IMR-90 (cell line): ENCODE measurements around the gene LUZP2. TPM values are rescaled to one million over a fixed set of nuclear protein-coding genes. Genes with fewer than 3 reads are reported as not detected.

Experiments
- ATAC-seq: fragments of 200-7000 bp; cut with Tn5 transposase; 2 replicates; pipeline ENCODE4 v1.9.1; 2020; ENCODE audit warnings: low read depth, mild to moderate bottlenecking, moderate library complexity
- BruUV-seq: library from RNA; stranded (reverse); fragments of 400-500 nt; replicated peaks from 2 replicates; lab custom pipeline; 2021; lab: Mats Ljungman, UMichigan
- CTCF ChIA-PET: fragments of 300-600 bp; formaldehyde crosslinking; extraction: SDS; loops from one replicate; lab custom pipeline; 2021; ENCODE audit warnings: antibody characterized with exemption; lab: Yijun Ruan, JAX
- POLR2A ChIA-PET: fragments of 300-600 bp; sonication (Branson Sonifier 250); formaldehyde crosslinking; loops from one replicate; lab custom pipeline; 2022; ENCODE audit warnings: antibody characterized with exemption; ENCODE audit not compliant: unreplicated experiment; lab: Charles Lee
- DNase-seq: peaks from one replicate; pipeline ENCODE4 v3.0.0; 2013
- H2AFZ ChIP-seq: replicated peaks from 2 replicates; pipeline ENCODE3; 2013; ENCODE audit warnings: low read length, mild to moderate bottlenecking; ENCODE audit not compliant: poor library complexity
- H2AK5ac ChIP-seq: 2 replicates; pipeline ENCODE4 v1.6.1; 2013; ENCODE audit warnings: low read depth, low read length, inconsistent platforms
- H2AK9ac ChIP-seq: replicated peaks from 2 replicates; pipeline ENCODE3; 2013; ENCODE audit warnings: mild to moderate bottlenecking, low read depth, low read length, moderate library complexity; ENCODE audit not compliant: poor library complexity
- H2BK120ac ChIP-seq: 2 replicates; pipeline ENCODE4 v1.6.1; 2013; ENCODE audit warnings: low read depth, low read length, inconsistent platforms
- H2BK15ac ChIP-seq: 3 replicates; pipeline ENCODE4 v1.6.1; 2013; ENCODE audit warnings: low read depth, low read length, inconsistent platforms
- H2BK20ac ChIP-seq: 2 replicates; pipeline ENCODE4 v1.6.1; 2013; ENCODE audit warnings: low read depth, mild to moderate bottlenecking, inconsistent platforms, low read length, moderate library complexity
- H2BK5ac ChIP-seq: 2 replicates; pipeline ENCODE4 v1.6.1; 2013; ENCODE audit warnings: mild to moderate bottlenecking, low read depth, low read length, inconsistent platforms; ENCODE audit not compliant: poor library complexity, severe bottlenecking
- H3K14ac ChIP-seq: replicated peaks from 2 replicates; pipeline ENCODE4 v1.6.1; 2013; ENCODE audit warnings: low read depth, low read length, inconsistent platforms
- H3K18ac ChIP-seq: 2 replicates; pipeline ENCODE4 v1.6.1; 2013; ENCODE audit warnings: low read depth, low read length, control low read depth
- H3K23ac ChIP-seq: 2 replicates; pipeline ENCODE4 v1.6.1; 2013; ENCODE audit warnings: low read depth, low read length, inconsistent platforms
- H3K27ac ChIP-seq: 2 replicates; pipeline ENCODE4 v1.5.1; 2013; ENCODE audit warnings: mild to moderate bottlenecking, control low read depth, low read length; ENCODE audit not compliant: insufficient read depth
- H3K27me3 ChIP-seq: 2 replicates; pipeline ENCODE4 v1.6.1; 2013; ENCODE audit warnings: low read length; ENCODE audit not compliant: control insufficient read depth, insufficient read depth
- H3K36me3 ChIP-seq: 2 replicates; pipeline ENCODE4 v1.6.1; 2013; ENCODE audit warnings: low read length, mixed read lengths; ENCODE audit not compliant: control insufficient read depth, insufficient read depth
- H3K4ac ChIP-seq: 2 replicates; pipeline ENCODE4 v1.6.1; 2013; ENCODE audit warnings: low read depth, low read length, inconsistent platforms
- H3K4me1 ChIP-seq: 2 replicates; pipeline ENCODE4 v1.6.1; 2013; ENCODE audit warnings: low read length, mixed read lengths; ENCODE audit not compliant: control insufficient read depth, insufficient read depth
- H3K4me2 ChIP-seq: 2 replicates; pipeline ENCODE4 v1.6.1; 2013; ENCODE audit warnings: low read depth, mild to moderate bottlenecking, control low read depth, low read length, moderate library complexity
- H3K4me3 ChIP-seq: 2 replicates; pipeline ENCODE4 v1.5.1; 2013; ENCODE audit warnings: low read depth, mild to moderate bottlenecking, control low read depth, low read length, moderate library complexity; ENCODE audit not compliant: insufficient read depth
- H3K56ac ChIP-seq: 2 replicates; pipeline ENCODE4 v1.6.1; 2013; ENCODE audit warnings: low read length, inconsistent platforms; ENCODE audit not compliant: insufficient read depth; ENCODE audit errors: extremely low read depth
- H3K79me1 ChIP-seq, 2 experiments: 2 replicates each; pipeline ENCODE4 v1.6.1; 2013; ENCODE audit warnings: low read length in 2 of 2, inconsistent platforms in 1 of 2, low read depth in 1 of 2
- H3K9ac ChIP-seq: 2 replicates; pipeline ENCODE4 v1.6.1; 2013; ENCODE audit warnings: low read depth, low read length, control low read depth
- H3K9me1 ChIP-seq: 2 replicates; pipeline ENCODE4 v1.6.1; 2013; ENCODE audit warnings: low read length, inconsistent platforms; ENCODE audit not compliant: insufficient read depth
- H3K9me3 ChIP-seq: 2 replicates; pipeline ENCODE4 v1.6.1; 2013; ENCODE audit warnings: low read length; ENCODE audit not compliant: control insufficient read depth, insufficient read depth
- H4K20me1 ChIP-seq: 2 replicates; pipeline ENCODE4 v1.6.1; 2013; ENCODE audit warnings: low read length, inconsistent platforms; ENCODE audit not compliant: insufficient read depth
- H4K5ac ChIP-seq: 2 replicates; pipeline ENCODE4 v1.6.1; 2013; ENCODE audit warnings: mild to moderate bottlenecking, low read depth, low read length, control low read depth
- H4K8ac ChIP-seq, 2 experiments: 2 replicates each; pipeline ENCODE4 v1.6.1; 2013; ENCODE audit warnings: low read depth in 2 of 2, low read length in 2 of 2, control low read depth in 1 of 2, inconsistent platforms in 1 of 2
- H4K91ac ChIP-seq: 2 replicates; pipeline ENCODE4 v1.6.1; 2013; ENCODE audit warnings: low read depth, low read length, inconsistent platforms; ENCODE audit not compliant: insufficient read depth
- BHLHE40 ChIP-seq: fragments of 150-350 bp; IDR thresholded peaks from 2 replicates; pipeline ENCODE4 v1.6.1; 2016; ENCODE audit warnings: mild to moderate bottlenecking, low read depth, low read length
- CHD1 ChIP-seq: IDR thresholded peaks from 2 replicates; pipeline ENCODE4 v1.6.1; 2012; ENCODE audit warnings: low read depth, low read length, improper control_type of control experiment
- CTCF ChIP-seq: conservative IDR thresholded peaks from 2 replicates; pipeline ENCODE4 v1.5.1; 2012; ENCODE audit warnings: mild to moderate bottlenecking, low read depth, low read length, improper control_type of control experiment
- FOS ChIP-seq: fragments of 150-350 bp; IDR thresholded peaks from 2 replicates; pipeline ENCODE4 v1.6.1; 2016; ENCODE audit warnings: low read depth, low read length
- MAZ ChIP-seq: IDR thresholded peaks from 2 replicates; pipeline ENCODE4 v1.6.1; 2012; ENCODE audit warnings: low read depth, mild to moderate bottlenecking, low read length, improper control_type of control experiment, moderate library complexity, borderline replicate concordance
- MXI1 ChIP-seq: IDR thresholded peaks from 2 replicates; pipeline ENCODE4 v1.6.1; 2012; ENCODE audit warnings: low read depth, mild to moderate bottlenecking, low read length, moderate library complexity, borderline replicate concordance
- POLR2A ChIP-seq: IDR thresholded peaks from 2 replicates; pipeline ENCODE4 v1.6.1; 2012; ENCODE audit warnings: mild to moderate bottlenecking, low read depth, low read length
- RAD21 ChIP-seq: IDR thresholded peaks from 2 replicates; pipeline ENCODE4 v1.6.1; 2012; ENCODE audit warnings: low read length, improper control_type of control experiment
- RCOR1 ChIP-seq: IDR thresholded peaks from 2 replicates; pipeline ENCODE4 v1.6.1; 2012; ENCODE audit warnings: mild to moderate bottlenecking, low read length, improper control_type of control experiment; ENCODE audit not compliant: insufficient replicate concordance
- RFX5 ChIP-seq: IDR thresholded peaks from 2 replicates; pipeline ENCODE4 v1.8.0; 2012; ENCODE audit warnings: low read depth, mild to moderate bottlenecking, low read length, moderate library complexity
- dilution Hi-C: fragments of 300-500 bp; cut with HindIII; formaldehyde crosslinking; loops from one replicate; pipeline ENCODE4 v1.14.3; 2018; ENCODE audit warnings: low sequenced_read_pairs; ENCODE audit not compliant: unreplicated experiment
- in situ Hi-C: fragments of 300-500 bp; cut with MboI; formaldehyde crosslinking; loops from 3 replicates; pipeline ENCODE4 v1.14.3; 2019; ENCODE audit warnings: low sequenced_read_pairs, inconsistent platforms, mixed read lengths
- intact Hi-C: fragments of 100-400 bp; cut with micrococcal nuclease; formaldehyde crosslinking; loops from 2 replicates; pipeline ENCODE4 v1.10.0; 2022
- polyA plus RNA-seq, 3 experiments: library from polyadenylated mRNA; depleted of rRNA; stranded (reverse); fragments of >200 nt; gene quantifications; 2 replicates each; pipeline ENCODE4 v1.2.3, GENCODE V29; 2012; ENCODE audit warnings: low replicate concordance in 1 of 3
- total RNA-seq: library from RNA; depleted of rRNA; stranded (reverse); fragments of >200 nt; gene quantifications from 2 replicates; pipeline ENCODE4 v1.2.3, GENCODE V29; 2012
- TF ChIP-seq, protein P1 (sequence below): fragments of 150-350 bp; IDR thresholded peaks from 2 replicates; pipeline ENCODE4 v1.6.1; 2017; ENCODE audit warnings: mild to moderate bottlenecking, antibody characterized with exemption, low read length, low read depth

LUZP2 gene
- total and polyA plus RNA-seq, 2 of the 4 experiments (the other 2 are of a cell fraction): 0.89 to 2.0 TPM

DNA sequence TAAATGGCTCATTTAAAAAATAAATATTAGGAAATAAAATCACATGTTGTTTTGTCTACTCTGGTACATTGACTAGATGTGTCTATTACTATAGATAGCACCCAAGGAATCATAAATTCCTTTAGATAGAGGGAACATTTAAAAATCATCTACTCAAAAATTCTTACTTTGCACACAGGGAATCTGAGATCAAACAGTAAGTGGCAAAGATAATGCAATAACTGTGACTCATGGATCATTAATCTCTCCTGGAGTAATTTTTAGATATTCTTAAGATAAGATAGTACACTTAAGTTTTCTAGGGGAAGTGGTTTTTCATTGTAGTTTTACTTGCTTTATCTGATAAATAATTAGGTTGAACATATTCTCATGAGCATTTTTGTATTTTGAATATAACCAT lies 468.9 kb downstream of the LUZP2 start:
- no peak overlapping the region for H3K23ac ChIP-seq
- H2AK9ac ChIP-seq: no peak overlapping the region
- dilution Hi-C loops (no loop called here), intact Hi-C loops (no loop called here), in situ Hi-C loops (no loop called here)
- no peak overlapping the region for H2AFZ ChIP-seq
- no peaks in the 10 kb centered on the region for H3K9me1 ChIP-seq
- no peak overlapping the region for H4K91ac ChIP-seq
- no peak overlapping the region for H2BK15ac ChIP-seq
- no peak for TF ChIP-seq CTCF
- TF ChIP-seq, protein P1, sequence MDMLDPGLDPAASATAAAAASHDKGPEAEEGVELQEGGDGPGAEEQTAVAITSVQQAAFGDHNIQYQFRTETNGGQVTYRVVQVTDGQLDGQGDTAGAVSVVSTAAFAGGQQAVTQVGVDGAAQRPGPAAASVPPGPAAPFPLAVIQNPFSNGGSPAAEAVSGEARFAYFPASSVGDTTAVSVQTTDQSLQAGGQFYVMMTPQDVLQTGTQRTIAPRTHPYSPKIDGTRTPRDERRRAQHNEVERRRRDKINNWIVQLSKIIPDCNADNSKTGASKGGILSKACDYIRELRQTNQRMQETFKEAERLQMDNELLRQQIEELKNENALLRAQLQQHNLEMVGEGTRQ: no peak
- TF ChIP-seq CHD1: no peak
- TF ChIP-seq MAZ: no peak
- no peak for TF ChIP-seq FOS
- TF ChIP-seq RFX5: no peak
- no peak for TF ChIP-seq RCOR1
- TF ChIP-seq BHLHE40: no peak
- no peak for TF ChIP-seq MXI1
- TF ChIP-seq POLR2A: no peak
- TF ChIP-seq RAD21: no peak
- no peak overlapping the region for H2BK5ac ChIP-seq
- no peak overlapping the region for H2BK20ac ChIP-seq
- no peak overlapping the region for H4K5ac ChIP-seq
- no peak overlapping the region for H3K18ac ChIP-seq
- H3K4me2 ChIP-seq: no peak overlapping the region
- no peak overlapping the region for H3K27ac ChIP-seq
- no peak overlapping the region for H3K9ac ChIP-seq
- no peak overlapping the region for H3K4ac ChIP-seq
- no peak overlapping the region for H2BK120ac ChIP-seq
- POLR2A ChIA-PET: no interaction called here
- no peaks in the 10 kb centered on the region for H3K36me3 ChIP-seq
- no peak for DNase-seq
- H4K20me1 ChIP-seq: no peaks in the 10 kb centered on the region
- H3K79me1 ChIP-seq: no peaks in the 10 kb centered on the region
- no peak overlapping the region for H3K14ac ChIP-seq
- H3K4me1 ChIP-seq: no peaks in the 10 kb centered on the region
- ATAC-seq: no peak
- no peaks in the 10 kb centered on the region for H3K27me3 ChIP-seq
- H4K8ac ChIP-seq: no peak overlapping the region
- no TSS peak for BruUV-seq
- H3K4me3 ChIP-seq: no peak overlapping the region
- no peak overlapping the region for H2AK5ac ChIP-seq
- H3K56ac ChIP-seq: no peak overlapping the region
- H3K9me3 ChIP-seq: no peaks in the 10 kb centered on the region
- CTCF ChIA-PET: no interaction called here
